GM13976 (cell line): ENCODE data around the gene ARMH4.
"Not testable (repeated sequence)": the region's sequence is repeated elsewhere in the genome, so short reads cannot be mapped to it uniquely, and the experiment has no call there.

Experiments used
- DNase-seq: peaks from one replicate; pipeline ENCODE4 v3.0.0; 2012; ENCODE audit warnings: low spot score
- in situ Hi-C: fragments of 300-500 bp; cut with MboI; formaldehyde crosslinking; loops from one replicate; pipeline ENCODE4 v1.12.0; 2022; ENCODE audit warnings: low sequenced_read_pairs, mixed read lengths, inconsistent platforms; ENCODE audit not compliant: unreplicated experiment
- TF ChIP-seq, protein P1 (sequence below): IDR thresholded peaks from 2 replicates; pipeline ENCODE4 v1.5.1; 2012; ENCODE audit warnings: borderline replicate concordance, mild to moderate bottlenecking; ENCODE audit not compliant: insufficient read depth; ENCODE audit errors: extremely low read depth, missing control alignments, control extremely low read depth

The ARMH4 gene

GRCh38 chr14:58138031-58138713 is 13.8 kb downstream of the ARMH4 start:
- TF ChIP-seq, protein P1, sequence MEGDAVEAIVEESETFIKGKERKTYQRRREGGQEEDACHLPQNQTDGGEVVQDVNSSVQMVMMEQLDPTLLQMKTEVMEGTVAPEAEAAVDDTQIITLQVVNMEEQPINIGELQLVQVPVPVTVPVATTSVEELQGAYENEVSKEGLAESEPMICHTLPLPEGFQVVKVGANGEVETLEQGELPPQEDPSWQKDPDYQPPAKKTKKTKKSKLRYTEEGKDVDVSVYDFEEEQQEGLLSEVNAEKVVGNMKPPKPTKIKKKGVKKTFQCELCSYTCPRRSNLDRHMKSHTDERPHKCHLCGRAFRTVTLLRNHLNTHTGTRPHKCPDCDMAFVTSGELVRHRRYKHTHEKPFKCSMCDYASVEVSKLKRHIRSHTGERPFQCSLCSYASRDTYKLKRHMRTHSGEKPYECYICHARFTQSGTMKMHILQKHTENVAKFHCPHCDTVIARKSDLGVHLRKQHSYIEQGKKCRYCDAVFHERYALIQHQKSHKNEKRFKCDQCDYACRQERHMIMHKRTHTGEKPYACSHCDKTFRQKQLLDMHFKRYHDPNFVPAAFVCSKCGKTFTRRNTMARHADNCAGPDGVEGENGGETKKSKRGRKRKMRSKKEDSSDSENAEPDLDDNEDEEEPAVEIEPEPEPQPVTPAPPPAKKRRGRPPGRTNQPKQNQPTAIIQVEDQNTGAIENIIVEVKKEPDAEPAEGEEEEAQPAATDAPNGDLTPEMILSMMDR: no peak
- in situ Hi-C loops: no loop called here
- DNase-seq: no peak

DNA sequence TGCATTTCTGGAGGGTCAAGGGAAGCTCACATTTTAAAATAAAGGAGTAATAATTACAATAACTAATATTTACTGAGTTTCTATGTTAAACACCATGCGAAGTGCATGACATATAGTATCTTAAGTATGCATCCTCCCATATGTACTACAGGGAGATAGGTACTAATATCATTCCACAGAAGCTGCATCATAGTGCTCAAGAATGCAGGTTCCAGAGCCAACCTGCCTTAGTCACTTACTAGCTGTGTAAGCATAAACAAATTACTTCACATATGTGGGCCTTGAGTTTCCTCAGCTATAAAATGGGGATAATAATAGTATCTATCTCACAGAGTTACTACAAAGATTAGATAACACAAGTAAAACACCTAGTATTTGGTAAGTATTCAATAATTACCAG is 18.3 kb downstream of the ARMH4 start:
- TF ChIP-seq, protein P1: no peak
- no peak for DNase-seq
- in situ Hi-C loops: no loop called here

DNA sequence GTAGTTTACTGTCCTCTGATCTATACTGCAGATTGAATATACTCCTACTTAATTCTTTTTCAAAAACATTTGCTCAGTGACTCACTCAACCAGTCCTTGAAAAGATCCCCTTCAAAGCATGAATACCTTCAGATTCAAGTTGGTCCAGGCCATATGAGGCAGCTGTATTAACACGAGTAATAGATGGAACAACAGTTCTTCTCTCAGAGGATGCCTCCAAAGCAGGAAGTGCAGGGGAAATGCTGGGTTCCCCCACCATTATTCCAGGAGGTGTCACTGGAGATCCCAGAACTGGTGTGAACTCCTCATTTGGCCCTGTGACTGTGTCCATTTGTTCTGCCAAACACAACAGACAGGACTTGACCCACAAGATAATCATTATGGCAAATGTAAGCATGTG is 20.6 kb downstream of the ARMH4 start:
- in situ Hi-C loops: no loop called here
- no peak for DNase-seq

GRCh38 chr14:58130116-58130782 is 21.8 kb downstream of the ARMH4 start:
- DNase-seq: no peak
- in situ Hi-C loops: no loop called here
- TF ChIP-seq, protein P1: no peak

More for the DNA sequence above, 20.6 kb downstream of the ARMH4 start:
- TF ChIP-seq, protein P1: no peak

DNA sequence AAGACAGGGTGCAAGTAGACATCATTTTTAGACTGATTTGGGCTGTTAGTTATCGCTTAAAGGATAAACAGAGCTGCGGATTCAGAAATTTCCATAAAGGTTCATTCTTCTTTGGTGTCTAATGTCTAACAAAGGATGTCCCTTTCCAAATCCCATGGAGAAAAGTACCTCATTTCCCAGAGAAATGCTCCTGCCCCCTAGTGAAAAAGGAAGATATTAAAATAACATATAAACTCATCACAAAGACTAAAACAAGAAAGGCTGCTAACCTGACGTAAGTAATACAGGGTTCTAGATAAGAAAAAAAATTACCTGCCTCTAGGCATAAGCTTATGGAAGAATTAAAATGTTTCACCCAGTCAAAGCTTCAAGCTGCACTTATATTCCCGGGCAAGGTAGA is 22.8 kb downstream of the ARMH4 start:
- TF ChIP-seq, protein P1: no peak
- DNase-seq: no peak
- in situ Hi-C loops: no loop called here

DNA sequence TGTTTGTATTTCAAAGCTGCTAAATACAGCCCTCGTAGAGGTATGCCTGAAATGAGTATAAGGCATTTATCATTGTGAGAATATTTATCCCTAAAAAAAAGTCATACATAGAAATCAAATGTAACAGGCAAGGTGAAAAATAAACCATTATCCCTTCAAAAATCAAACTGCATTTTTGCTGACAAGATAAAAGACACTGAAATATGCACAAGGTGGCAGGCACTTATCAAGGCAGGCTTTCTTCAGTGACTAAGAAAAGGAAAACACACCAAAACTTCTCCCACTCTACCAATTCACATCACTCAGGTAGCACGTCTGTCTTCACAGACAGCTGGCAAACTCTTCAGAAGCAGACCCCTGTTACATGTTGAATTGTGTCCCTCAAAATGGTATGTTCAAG is 23.6 kb downstream of the ARMH4 start:
- in situ Hi-C loops: no loop called here
- DNase-seq: no peak
- TF ChIP-seq, protein P1: no peak

DNA sequence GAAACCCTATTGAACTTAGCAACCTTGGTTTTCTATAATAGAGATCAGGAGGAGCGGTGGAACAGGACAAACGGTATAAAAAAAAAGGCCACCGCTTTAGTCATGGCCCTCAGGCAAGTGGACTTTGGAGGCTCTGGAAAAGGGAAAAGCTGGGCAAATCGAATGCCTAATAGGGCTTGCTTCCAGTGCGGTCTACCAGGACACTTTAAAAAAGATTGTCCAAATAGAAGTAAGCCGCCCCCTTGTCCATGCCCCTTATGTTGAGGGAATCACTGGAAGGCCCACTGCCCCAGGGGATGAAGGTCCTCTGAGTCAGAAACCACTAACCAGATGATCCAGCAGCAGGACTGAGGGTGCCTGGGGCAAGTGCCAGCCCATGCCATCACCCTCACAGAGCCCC is 29.5 kb downstream of the ARMH4 start:
- DNase-seq, in situ Hi-C loops: not testable (repeated sequence)
